ENCODE data around the gene PUS7L. TPM values are rescaled to one million over a fixed set of nuclear protein-coding genes. Genes with fewer than 3 reads are reported as not detected.

PUS7L gene
- total RNA-seq, 1 donor from 2014 or later, result 8.5 TPM

GRCh38 chr12:43675048-43675904 lies 83.3 kb downstream of the PUS7L start:
- DNase-seq (ENCODE audit: low read depth in 2 of 2), result no peak

- no peak for DNase-seq (ENCODE audit: low read depth in 2 of 2)
Measured at GRCh38 chr12:43669373-43669772, 89.2 kb downstream of the PUS7L start.

Other genes with a start within 250 kb of the PUS7L start
- gene ADAMTS20, start 206.6 kb downstream of the PUS7L start, total RNA-seq, result not detected in 2 replicates
- 9.2 and 15.1 TPM in 2 replicates for gene IRAK4, start 161 bp upstream of the PUS7L start, total RNA-seq
- gene TWF1, start 47.5 kb upstream of the PUS7L start, total RNA-seq, result 72.2 and 91.5 TPM in 2 replicates
- gene TMEM117, start 77.3 kb upstream of the PUS7L start, total RNA-seq, result 3.7 and 4.8 TPM in 2 replicates